Left lung (tissue), 10 donors: Measurements from ENCODE around the gene CEBPZ. TPM values are rescaled to one million over a fixed set of nuclear protein-coding genes. Genes with fewer than 3 reads are reported as not detected.

ENCODE experiments used
- ATAC-seq: fragments of 200-7000 bp; cut with Tn5 transposase; one replicate; pipeline ENCODE4 v1.9.1; 2020; ENCODE audit warnings: moderate library complexity
- DNase-seq, 4 donors: peaks; one replicate each; pipeline ENCODE4 v3.0.0-alpha.2; 2013 to 2020
- H3K27ac ChIP-seq, 2 donors: fragments of 200-600 bp; sonication (generic) in 1 of 2; one replicate each; pipeline versions ENCODE4 v1.5.0 to v1.8.0; 2020 to 2021
- H3K27me3 ChIP-seq, 2 donors: fragments of 200-600 bp; sonication (generic) in 1 of 2; one replicate each; pipeline versions ENCODE4 v1.5.0 to v1.8.0; 2020 to 2021
- H3K36me3 ChIP-seq, 2 donors: fragments of 200-600 bp; sonication (generic) in 1 of 2; one replicate each; pipeline versions ENCODE4 v1.5.0 to v1.8.0; 2020 to 2021
- H3K4me1 ChIP-seq, 2 donors: fragments of 200-600 bp; one replicate each; pipeline ENCODE4 v1.8.0; 2021
- H3K4me3 ChIP-seq, 2 donors: fragments of 200-600 bp; sonication (generic) in 1 of 2; one replicate each; pipeline versions ENCODE4 v1.5.0 to v1.8.0; 2020 to 2021; ENCODE audit warnings: mild to moderate bottlenecking in 1 of 2
- H3K9me3 ChIP-seq, 2 donors: fragments of 200-600 bp; sonication (generic) in 1 of 2; one replicate each; pipeline versions ENCODE4 v1.5.0 to v1.8.0; 2020 to 2021
- intact Hi-C, 2 donors: fragments of 100-400 bp; cut with DNase I; formaldehyde crosslinking; loops; one replicate each; pipeline versions ENCODE4 v1.11.2 to v1.14.2; 2022
- polyA plus RNA-seq, 6 donors: library from polyadenylated mRNA; unstranded; fragments of 120-200 nt; gene quantifications; one replicate each; pipeline ENCODE4 v1.2.1, GENCODE V29; 2013; ENCODE audit not compliant: insufficient read length in 6 of 6
- total RNA-seq, 2 donors: library from RNA; stranded (reverse); fragmentation: NEBNext Ultra II Directional; extraction: Animal tissue kit (Norgen Biotek cat#: 25700); gene quantifications; one replicate each; pipeline ENCODE4 v1.2.1, GENCODE V29; 2021
- TF ChIP-seq, protein P1 (sequence below), 2 donors: fragments of 200-600 bp; sonication (generic) in 1 of 2; IDR thresholded peaks; one replicate each; pipeline versions ENCODE4 v1.5.0 to v1.8.0; 2021; ENCODE audit warnings: antibody characterized with exemption in 2 of 2
- donor health status: DM: no; HTN: yes; CAD: no.
- donor health status: DM: no; HTN: no; CAD: no.

Gene CEBPZ
- total and polyA plus RNA-seq, 8 donors: 36.0 to 81.2 (median 71.9) TPM

DNA sequence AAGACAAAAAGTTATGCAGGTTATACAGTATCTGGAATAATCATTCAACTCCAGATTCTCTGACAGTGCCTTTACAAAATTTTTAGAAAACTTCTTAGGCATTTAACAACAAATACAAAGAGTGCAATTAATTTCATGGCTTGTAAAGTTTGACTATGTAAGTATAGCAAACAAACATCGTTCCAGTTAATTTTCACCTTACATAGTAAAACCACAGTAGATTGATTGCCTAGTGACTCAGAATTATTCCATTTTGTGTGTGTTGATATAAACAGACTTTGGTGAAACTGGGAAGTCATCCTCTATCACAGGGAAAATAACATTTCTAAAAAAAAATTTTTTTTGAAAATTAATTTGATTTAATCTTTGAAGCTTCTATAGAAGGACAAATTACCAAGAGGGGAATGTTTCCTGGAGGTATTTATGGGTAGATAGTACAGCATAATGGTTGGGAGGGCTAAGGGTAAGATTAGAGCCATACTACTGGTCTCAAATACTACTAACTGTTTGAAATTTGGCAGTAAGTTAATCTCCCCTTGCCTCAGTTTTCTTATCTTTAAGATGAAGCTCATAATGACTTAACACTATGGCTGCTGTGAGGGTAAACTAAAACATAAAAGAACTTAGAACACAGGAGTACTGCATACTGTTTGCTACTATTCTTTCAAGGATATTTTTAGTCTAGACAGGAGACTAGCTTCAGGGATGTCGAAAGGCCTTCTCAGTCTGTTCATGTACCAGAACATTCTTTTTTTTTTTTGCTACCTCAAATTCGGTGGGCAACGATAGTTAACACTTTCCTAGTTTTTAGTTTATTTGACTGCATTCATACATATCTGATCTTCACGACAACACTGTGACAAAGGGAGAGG lies 19.7 kb upstream of the CEBPZ start:
- H3K9me3 ChIP-seq: no peaks in the 10 kb centered on the region
- no peaks in the 10 kb centered on the region for H3K27me3 ChIP-seq
- no peaks in the 10 kb centered on the region for H3K4me1 ChIP-seq
- intact Hi-C loops: no loop called here
- ATAC-seq: no peak
- no peak for DNase-seq
- TF ChIP-seq, protein P1, sequence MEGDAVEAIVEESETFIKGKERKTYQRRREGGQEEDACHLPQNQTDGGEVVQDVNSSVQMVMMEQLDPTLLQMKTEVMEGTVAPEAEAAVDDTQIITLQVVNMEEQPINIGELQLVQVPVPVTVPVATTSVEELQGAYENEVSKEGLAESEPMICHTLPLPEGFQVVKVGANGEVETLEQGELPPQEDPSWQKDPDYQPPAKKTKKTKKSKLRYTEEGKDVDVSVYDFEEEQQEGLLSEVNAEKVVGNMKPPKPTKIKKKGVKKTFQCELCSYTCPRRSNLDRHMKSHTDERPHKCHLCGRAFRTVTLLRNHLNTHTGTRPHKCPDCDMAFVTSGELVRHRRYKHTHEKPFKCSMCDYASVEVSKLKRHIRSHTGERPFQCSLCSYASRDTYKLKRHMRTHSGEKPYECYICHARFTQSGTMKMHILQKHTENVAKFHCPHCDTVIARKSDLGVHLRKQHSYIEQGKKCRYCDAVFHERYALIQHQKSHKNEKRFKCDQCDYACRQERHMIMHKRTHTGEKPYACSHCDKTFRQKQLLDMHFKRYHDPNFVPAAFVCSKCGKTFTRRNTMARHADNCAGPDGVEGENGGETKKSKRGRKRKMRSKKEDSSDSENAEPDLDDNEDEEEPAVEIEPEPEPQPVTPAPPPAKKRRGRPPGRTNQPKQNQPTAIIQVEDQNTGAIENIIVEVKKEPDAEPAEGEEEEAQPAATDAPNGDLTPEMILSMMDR (IDR thresholded peaks at IDR 0.05): no peak
- peaks cover 0 to 87% of the 10 kb centered on the region in 2 donors for H3K36me3 ChIP-seq
- H3K27ac ChIP-seq: no peak overlapping the region
- no peak overlapping the region for H3K4me3 ChIP-seq

GRCh38 chr2:37246205-37246604 lies 14.8 kb upstream of the CEBPZ start:
- H3K27ac ChIP-seq: no peak overlapping the region
- ATAC-seq (no peak), DNase-seq (no peak)
- H3K4me1 ChIP-seq: no peaks in the 10 kb centered on the region
- TF ChIP-seq, protein P1 (IDR thresholded peaks at IDR 0.05): no peak
- intact Hi-C loops: no loop called here
- H3K4me3 ChIP-seq: no peak overlapping the region
- no peaks in the 10 kb centered on the region for H3K27me3 ChIP-seq
- H3K36me3 ChIP-seq: peaks cover 0 to 91% of the 10 kb centered on the region in 2 donors
- no peaks in the 10 kb centered on the region for H3K9me3 ChIP-seq

DNA sequence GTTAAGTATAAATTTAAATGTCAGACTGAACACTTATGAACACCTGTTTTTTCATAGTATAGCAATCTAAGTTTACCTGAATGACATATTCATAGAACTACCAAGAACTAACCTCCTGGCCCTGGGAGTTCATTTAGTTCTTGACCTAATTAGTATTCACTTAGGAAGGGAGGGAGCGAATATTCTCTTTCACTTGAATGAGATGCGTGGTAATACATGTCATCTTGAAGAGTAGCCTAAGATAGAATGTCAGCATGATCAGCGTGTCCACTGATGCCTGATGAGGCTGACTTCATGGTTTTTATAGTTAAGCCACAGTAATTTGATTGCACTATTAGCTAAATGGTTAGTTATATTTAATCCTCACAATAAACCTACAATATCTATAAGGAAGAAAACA lies 13.4 kb upstream of the CEBPZ start:
- Histone ChIP-seq H3K27ac (no peak overlapping the region), H3K36me3 (peaks cover 0 to 79% of the 10 kb centered on the region in 2 donors), H3K27me3 (no peaks in the 10 kb centered on the region), H3K4me3 (no peak overlapping the region), H3K9me3 (no peaks in the 10 kb centered on the region), H3K4me1 (no peaks in the 10 kb centered on the region)
- ATAC-seq: no peak
- intact Hi-C loops: no loop called here
- DNase-seq: no peak
- TF ChIP-seq, protein P1 (IDR thresholded peaks at IDR 0.05): no peak

DNA sequence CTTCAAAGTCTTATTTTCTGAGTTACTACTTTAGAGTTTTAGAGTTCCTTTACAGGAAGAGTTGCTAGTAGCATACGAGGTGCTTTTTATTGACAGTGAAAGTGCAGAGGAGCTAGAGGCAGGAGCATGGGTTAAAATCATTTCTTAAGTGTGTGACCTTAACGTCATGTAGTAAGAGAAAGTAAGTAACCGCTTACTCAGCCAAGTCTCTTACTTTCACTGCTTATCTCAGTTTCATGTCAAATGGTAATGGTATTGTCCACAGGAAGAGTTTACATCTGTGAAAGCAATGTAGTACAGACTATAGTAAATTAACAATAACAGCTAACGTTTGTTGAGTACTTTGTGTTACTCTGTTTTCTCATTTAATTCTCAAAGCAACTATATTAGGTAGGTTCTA lies 12.6 kb upstream of the CEBPZ start:
- no peak overlapping the region for H3K27ac ChIP-seq
- no peaks in the 10 kb centered on the region for H3K9me3 ChIP-seq
- no peaks in the 10 kb centered on the region for H3K4me1 ChIP-seq
- no peaks in the 10 kb centered on the region for H3K27me3 ChIP-seq
- peaks cover 0 to 79% of the 10 kb centered on the region in 2 donors for H3K36me3 ChIP-seq
- ATAC-seq (no peak), DNase-seq (no peak)
- H3K4me3 ChIP-seq: no peak overlapping the region
- TF ChIP-seq, protein P1 (IDR thresholded peaks at IDR 0.05): no peak
- intact Hi-C loops: no loop called here

GRCh38 chr2:37243435-37243834 lies 12.0 kb upstream of the CEBPZ start:
- Histone ChIP-seq H3K36me3 (peaks cover 0 to 76% of the 10 kb centered on the region in 2 donors), H3K27me3 (no peaks in the 10 kb centered on the region), H3K4me1 (no peaks in the 10 kb centered on the region), H3K9me3 (no peaks in the 10 kb centered on the region), H3K27ac (peak overlapping the region in 1 of 2 donors; percentile 26), H3K4me3 (no peak overlapping the region)
- intact Hi-C loops: no loop called here
- no peak for ATAC-seq
- DNase-seq: no peak
- TF ChIP-seq, protein P1 (IDR thresholded peaks at IDR 0.05): no peak
